Measurements from ENCODE around the gene CNKSR2.

DNA sequence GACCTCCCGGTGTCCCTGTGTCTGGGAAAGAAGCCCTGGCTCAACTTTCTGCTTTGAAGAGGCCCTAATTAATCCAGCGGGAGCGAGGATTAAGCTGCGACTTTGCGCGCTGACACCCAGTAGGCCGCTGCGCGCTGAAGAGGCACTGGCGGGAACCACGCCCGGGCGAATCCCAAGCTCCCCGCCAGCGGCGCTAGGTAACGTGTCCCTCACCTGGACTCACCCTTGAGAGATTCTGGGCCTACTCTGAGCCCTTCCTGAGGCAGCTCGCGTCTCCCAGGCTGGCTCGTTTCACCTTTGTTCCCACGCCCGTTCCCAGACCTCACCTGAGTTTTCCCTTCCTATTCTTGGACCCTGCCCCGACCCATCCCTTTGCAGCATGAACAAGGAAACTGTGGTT, 284.5 kb downstream of the CNKSR2 start:
- TF ChIP-seq, protein P1, sequence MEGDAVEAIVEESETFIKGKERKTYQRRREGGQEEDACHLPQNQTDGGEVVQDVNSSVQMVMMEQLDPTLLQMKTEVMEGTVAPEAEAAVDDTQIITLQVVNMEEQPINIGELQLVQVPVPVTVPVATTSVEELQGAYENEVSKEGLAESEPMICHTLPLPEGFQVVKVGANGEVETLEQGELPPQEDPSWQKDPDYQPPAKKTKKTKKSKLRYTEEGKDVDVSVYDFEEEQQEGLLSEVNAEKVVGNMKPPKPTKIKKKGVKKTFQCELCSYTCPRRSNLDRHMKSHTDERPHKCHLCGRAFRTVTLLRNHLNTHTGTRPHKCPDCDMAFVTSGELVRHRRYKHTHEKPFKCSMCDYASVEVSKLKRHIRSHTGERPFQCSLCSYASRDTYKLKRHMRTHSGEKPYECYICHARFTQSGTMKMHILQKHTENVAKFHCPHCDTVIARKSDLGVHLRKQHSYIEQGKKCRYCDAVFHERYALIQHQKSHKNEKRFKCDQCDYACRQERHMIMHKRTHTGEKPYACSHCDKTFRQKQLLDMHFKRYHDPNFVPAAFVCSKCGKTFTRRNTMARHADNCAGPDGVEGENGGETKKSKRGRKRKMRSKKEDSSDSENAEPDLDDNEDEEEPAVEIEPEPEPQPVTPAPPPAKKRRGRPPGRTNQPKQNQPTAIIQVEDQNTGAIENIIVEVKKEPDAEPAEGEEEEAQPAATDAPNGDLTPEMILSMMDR (IDR thresholded peaks at IDR 0.05): no peak
- TF ChIP-seq ZFX (IDR thresholded peaks at IDR 0.05; ENCODE audit: borderline replicate concordance): no peak
